Peyer's patch (tissue), 4 donors: Measurements from ENCODE around the gene DESI2.

Source experiments
- POLR2A ChIP-seq, 2 donors: fragments of 450-650 bp; IDR thresholded peaks; one replicate each; pipeline ENCODE4 v1.5.1; 2017; ENCODE audit warnings: antibody characterized with exemption in 2 of 2, mild to moderate bottlenecking in 2 of 2, moderate library complexity in 2 of 2
- TF ChIP-seq, protein P1 (sequence below), 6 experiments: fragments of 450-650 bp in 4 of 6; fragments of 200-600 bp in 2 of 6; sonication (generic) in 1 of 6; IDR thresholded peaks; one replicate each; pipeline ENCODE4 v1.5.1; 2017 to 2019; ENCODE audit warnings: antibody characterized with exemption in 6 of 6, mild to moderate bottlenecking in 3 of 6, moderate library complexity in 1 of 6

GRCh38 chr1:244709476-244710368 is 56.8 kb downstream of the DESI2 start:
- TF ChIP-seq, protein P1, sequence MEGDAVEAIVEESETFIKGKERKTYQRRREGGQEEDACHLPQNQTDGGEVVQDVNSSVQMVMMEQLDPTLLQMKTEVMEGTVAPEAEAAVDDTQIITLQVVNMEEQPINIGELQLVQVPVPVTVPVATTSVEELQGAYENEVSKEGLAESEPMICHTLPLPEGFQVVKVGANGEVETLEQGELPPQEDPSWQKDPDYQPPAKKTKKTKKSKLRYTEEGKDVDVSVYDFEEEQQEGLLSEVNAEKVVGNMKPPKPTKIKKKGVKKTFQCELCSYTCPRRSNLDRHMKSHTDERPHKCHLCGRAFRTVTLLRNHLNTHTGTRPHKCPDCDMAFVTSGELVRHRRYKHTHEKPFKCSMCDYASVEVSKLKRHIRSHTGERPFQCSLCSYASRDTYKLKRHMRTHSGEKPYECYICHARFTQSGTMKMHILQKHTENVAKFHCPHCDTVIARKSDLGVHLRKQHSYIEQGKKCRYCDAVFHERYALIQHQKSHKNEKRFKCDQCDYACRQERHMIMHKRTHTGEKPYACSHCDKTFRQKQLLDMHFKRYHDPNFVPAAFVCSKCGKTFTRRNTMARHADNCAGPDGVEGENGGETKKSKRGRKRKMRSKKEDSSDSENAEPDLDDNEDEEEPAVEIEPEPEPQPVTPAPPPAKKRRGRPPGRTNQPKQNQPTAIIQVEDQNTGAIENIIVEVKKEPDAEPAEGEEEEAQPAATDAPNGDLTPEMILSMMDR (IDR thresholded peaks at IDR 0.05): no peak
- TF ChIP-seq POLR2A (IDR thresholded peaks at IDR 0.05): no peak
